Calu3 (cell line): ENCODE measurements around the gene SPARCL1. TPM values are rescaled to one million over a fixed set of nuclear protein-coding genes. Genes with fewer than 3 reads are reported as not detected.

Experiments used
- BruUV-seq: library from RNA; stranded (reverse); fragments of 400-500 nt; replicated peaks from 2 replicates; lab custom pipeline; 2021; lab: Mats Ljungman, UMichigan
- CTCF ChIA-PET: fragments of 300-600 bp; sonication (Branson Sonifier 250); formaldehyde crosslinking; loops from one replicate; lab custom pipeline; 2022; ENCODE audit warnings: antibody characterized with exemption; lab: Charles Lee
- DNase-seq: peaks from one replicate; pipeline ENCODE4 v3.0.0; 2022
- H3K27ac Mint-ChIP-seq: one replicate; pipeline ENCODE4 v1.8.0; 2022; ENCODE audit warnings: mixed read lengths; ENCODE audit not compliant: unreplicated experiment
- H3K27me3 Mint-ChIP-seq: one replicate; pipeline ENCODE4 v1.8.0; 2022; ENCODE audit warnings: mixed read lengths; ENCODE audit not compliant: unreplicated experiment
- H3K36me3 Mint-ChIP-seq: one replicate; pipeline ENCODE4 v1.8.0; 2022; ENCODE audit warnings: mild to moderate bottlenecking, moderate library complexity, mixed read lengths; ENCODE audit not compliant: insufficient read depth, unreplicated experiment
- H3K4me1 Mint-ChIP-seq: one replicate; pipeline ENCODE4 v1.8.0; 2022; ENCODE audit warnings: mild to moderate bottlenecking, low read depth, mixed read lengths; ENCODE audit not compliant: unreplicated experiment
- H3K4me3 Mint-ChIP-seq: one replicate; pipeline ENCODE4 v1.8.0; 2022; ENCODE audit warnings: mild to moderate bottlenecking, low read depth, moderate library complexity, mixed read lengths; ENCODE audit not compliant: unreplicated experiment
- H3K9me3 Mint-ChIP-seq: one replicate; pipeline ENCODE4 v1.8.0; 2022; ENCODE audit warnings: low read depth, mixed read lengths; ENCODE audit not compliant: unreplicated experiment
- CTCF ChIP-seq: fragments of 200-600 bp; IDR thresholded peaks from one replicate; pipeline ENCODE4 v1.8.0; 2022; ENCODE audit warnings: antibody characterized with exemption; ENCODE audit not compliant: unreplicated experiment
- intact Hi-C: fragments of 100-400 bp; cut with micrococcal nuclease; formaldehyde crosslinking; loops from one replicate; pipeline ENCODE4 v1.10.0; 2022; ENCODE audit not compliant: unreplicated experiment
- total RNA-seq: library from RNA; stranded (reverse); gene quantifications from 2 replicates; pipeline ENCODE4 v1.2.3, GENCODE V29; 2022

The SPARCL1 gene
- total RNA-seq, 1 experiment from 2014 or later: not detected

- DNase-seq: peak; percentile 32
- no peak overlapping the region for H3K4me3 Mint-ChIP-seq
- no TSS peak for BruUV-seq
- no peaks in the 10 kb centered on the region for H3K4me1 Mint-ChIP-seq
- no peaks in the 10 kb centered on the region for H3K9me3 Mint-ChIP-seq
- intact Hi-C loops: loop anchor here (1.0 to 2.0 kb wide), 3 partner anchors 135 to 305 kb away; no protein-coding TSS in a partner anchor
- TF ChIP-seq CTCF: no peak
- CTCF ChIA-PET: interaction anchor here (0.6 to 1.4 kb wide), 7 partner anchors 12 to 442 kb away, joined by 3 to 12 read pairs (median 3); no protein-coding TSS in a partner anchor
- H3K27me3 Mint-ChIP-seq: peaks cover 21% of the 10 kb centered on the region
- H3K36me3 Mint-ChIP-seq: no peaks in the 10 kb centered on the region
- no peak overlapping the region for H3K27ac Mint-ChIP-seq
Observed at GRCh38 chr4:87543835-87544461, 14.8 kb upstream of the SPARCL1 start.

GRCh38 chr4:87542734-87543312 lies 13.6 kb upstream of the SPARCL1 start:
- intact Hi-C loops: loop anchor here (1.0 kb wide), 1 partner anchor 136 kb away; no protein-coding TSS in a partner anchor
- no peak for DNase-seq
- no peaks in the 10 kb centered on the region for H3K36me3 Mint-ChIP-seq
- H3K4me3 Mint-ChIP-seq: no peak overlapping the region
- H3K9me3 Mint-ChIP-seq: no peaks in the 10 kb centered on the region
- CTCF ChIA-PET: no interaction called here
- no peaks in the 10 kb centered on the region for H3K4me1 Mint-ChIP-seq
- H3K27me3 Mint-ChIP-seq: peaks cover 21% of the 10 kb centered on the region
- no peak for TF ChIP-seq CTCF
- no peak overlapping the region for H3K27ac Mint-ChIP-seq
- BruUV-seq: no TSS peak

GRCh38 chr4:87541956-87542709 lies 13.0 kb upstream of the SPARCL1 start:
- H3K36me3 Mint-ChIP-seq: no peaks in the 10 kb centered on the region
- H3K4me1 Mint-ChIP-seq: no peaks in the 10 kb centered on the region
- peaks cover 21% of the 10 kb centered on the region for H3K27me3 Mint-ChIP-seq
- no peak overlapping the region for H3K4me3 Mint-ChIP-seq
- BruUV-seq: no TSS peak
- TF ChIP-seq CTCF: no peak
- no peak overlapping the region for H3K27ac Mint-ChIP-seq
- CTCF ChIA-PET: no interaction called here
- intact Hi-C loops: no loop called here
- H3K9me3 Mint-ChIP-seq: no peaks in the 10 kb centered on the region
- DNase-seq: no peak

- DNase-seq: no peak
- BruUV-seq: no TSS peak
- Mint-ChIP-seq H3K4me1 (no peaks in the 10 kb centered on the region), H3K9me3 (no peaks in the 10 kb centered on the region), H3K4me3 (no peak overlapping the region), H3K27ac (no peak overlapping the region), H3K27me3 (peaks cover 21% of the 10 kb centered on the region), H3K36me3 (no peaks in the 10 kb centered on the region)
- CTCF ChIA-PET: no interaction called here
- intact Hi-C loops: no loop called here
- no peak for TF ChIP-seq CTCF
Observed at GRCh38 chr4:87541521-87541920, 12.3 kb upstream of the SPARCL1 start.
